Measurements from ENCODE around the gene HYAL3. TPM values are rescaled to one million over a fixed set of nuclear protein-coding genes. Genes with fewer than 3 reads are reported as not detected.

Gene HYAL3
- total and polyA plus RNA-seq, 2 experiments from 2014 or later: 2.4 to 7.1 TPM

DNA sequence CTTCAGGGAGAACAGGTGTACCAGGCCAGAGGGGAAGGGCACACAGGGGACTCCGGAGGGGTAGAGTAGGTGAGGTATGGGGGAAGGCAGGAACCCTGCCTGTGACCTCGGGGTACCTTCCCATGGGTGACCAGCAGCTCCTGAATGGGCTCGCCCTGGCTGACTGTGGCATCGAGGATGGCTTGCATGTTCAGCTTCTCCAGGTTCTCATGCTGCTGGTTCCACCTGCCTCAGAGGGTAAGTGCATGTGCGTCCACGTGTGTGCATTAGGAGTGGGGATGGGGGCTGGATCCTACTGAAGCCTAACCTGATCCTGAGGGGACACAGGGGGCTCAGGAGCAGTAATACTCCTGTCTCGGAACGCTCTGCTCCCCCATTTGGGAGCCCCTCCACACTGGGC, 45.8 kb upstream of the HYAL3 start:
- Mint-ChIP-seq H3K4me3 (no peak overlapping the region), H3K27me3 (ENCODE audit: insufficient read depth, low read depth, poor library complexity) (peaks cover 52% of the 10 kb centered on the region), H3K4me1 (peaks cover 8% of the 10 kb centered on the region), H3K27ac (no peak overlapping the region), H3K36me3 (ENCODE audit: low read depth) (peaks cover 7% of the 10 kb centered on the region; the same call in 1 of the 3 replicates), H3K9me3 (no peaks in the 10 kb centered on the region)
- Histone ChIP-seq H3K79me2 (replicated peaks; ENCODE audit: insufficient read depth) (no peaks in the 10 kb centered on the region), H3K4me2 (peak overlapping the region; percentile 90), H3K4me1 (ENCODE audit: insufficient read depth) (peaks cover 5% of the 10 kb centered on the region; the same call in 1 of the 2 replicates), H3K9me2 (ENCODE audit: insufficient read depth) (no peaks in the 10 kb centered on the region), H3K4me3 (peak overlapping the region; percentile 71), H4K20me1 (replicated peaks; ENCODE audit: insufficient read depth) (no peaks in the 10 kb centered on the region), H3K27ac (ENCODE audit: low read depth) (no peak overlapping the region), H3K36me3 (ENCODE audit: insufficient read depth) (no peaks in the 10 kb centered on the region), H2AFZ (peak overlapping the region; percentile 98), H3F3A (replicated peaks; ENCODE audit: low read depth) (0 out of 2 replicates have a peak, but pooled peaks cover 15% of the 10 kb centered on the region), H3K27me3 (ENCODE audit: insufficient read depth) (peaks cover 58% of the 10 kb centered on the region)
- no peak for ATAC-seq
- no peak for DNase-seq (ENCODE audit: low spot score)
- TF ChIP-seq STAT1 (IDR thresholded peaks at IDR 0.05; ENCODE audit: unreplicated experiment): no peak
- TF ChIP-seq EZH2 (IDR thresholded peaks at IDR 0.05; ENCODE audit: low read depth, unreplicated experiment): no peak
- TF ChIP-seq NANOG (IDR thresholded peaks at IDR 0.05; ENCODE audit: borderline replicate concordance): no peak
- TF ChIP-seq CTCF (conservative IDR thresholded peaks at IDR 0.05; ENCODE audit: low read depth in 2 of 2): no peak
- no peak for TF ChIP-seq EZH2phosphoT487 (IDR thresholded peaks at IDR 0.05; ENCODE audit: unreplicated experiment)
- TF ChIP-seq ZNF114 (CRISPR knock-in tag; IDR thresholded peaks at IDR 0.05): no peak
- TF ChIP-seq REST (IDR thresholded peaks at IDR 0.05; ENCODE audit: unreplicated experiment): no peak
- no peak for TF ChIP-seq JUNB (IDR thresholded peaks at IDR 0.05; ENCODE audit: unreplicated experiment)

DNA sequence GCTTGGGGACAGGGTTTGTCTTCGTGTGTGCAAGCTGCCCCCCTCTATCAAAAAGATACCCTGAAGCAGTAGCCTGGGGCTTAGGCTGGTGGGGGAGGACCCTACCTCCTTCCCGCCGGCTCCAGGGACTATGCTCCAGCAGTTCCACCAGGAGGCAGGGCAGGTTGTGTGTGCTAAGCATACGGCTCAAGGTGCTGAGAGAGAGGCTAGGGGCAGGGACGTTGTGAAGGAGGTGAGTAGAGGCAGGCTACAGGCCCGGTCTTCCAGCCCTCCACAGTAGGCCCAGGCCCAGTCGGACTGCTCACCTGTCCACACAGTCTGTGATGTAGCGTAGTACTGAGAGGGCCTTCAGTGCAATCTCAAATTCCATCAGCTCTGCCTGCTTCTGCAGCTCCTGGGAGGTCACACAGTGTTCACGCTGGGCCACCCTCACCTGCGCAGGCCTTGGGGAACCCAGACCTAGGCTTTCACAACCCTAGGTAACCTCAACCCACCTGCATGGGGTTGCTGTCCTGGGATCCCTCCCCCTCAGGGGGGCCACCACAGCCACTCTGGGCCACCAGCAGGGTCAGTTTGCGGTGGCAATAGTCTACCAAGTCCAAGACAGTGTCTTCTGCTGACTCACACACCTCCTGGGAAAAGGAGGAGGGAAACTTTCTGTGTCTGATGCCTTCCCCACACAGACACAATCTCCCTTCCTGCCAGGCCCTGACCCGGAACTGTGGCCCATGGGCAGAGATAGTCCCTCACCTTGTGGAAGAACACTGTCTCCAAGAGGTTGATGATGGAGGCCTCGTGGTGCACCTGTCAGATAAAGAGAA, 43.8 kb upstream of the HYAL3 start:
- H3K27me3 Mint-ChIP-seq (ENCODE audit: insufficient read depth, low read depth, poor library complexity): peaks cover 72% of the 10 kb centered on the region
- H3K36me3 Mint-ChIP-seq (ENCODE audit: low read depth): no peaks in the 10 kb centered on the region; the same call in 2 of the 3 replicates
- DNase-seq (ENCODE audit: low spot score): peak; percentile 80

More for the DNA sequence above, 43.8 kb upstream of the HYAL3 start:
- ATAC-seq: peak; percentile 36
- Histone ChIP-seq H3K79me2 (replicated peaks; ENCODE audit: insufficient read depth) (no peaks in the 10 kb centered on the region), H3K27ac (ENCODE audit: low read depth) (no peak overlapping the region), H3K4me1 (ENCODE audit: insufficient read depth) (peaks cover 12% of the 10 kb centered on the region), H4K20me1 (replicated peaks; ENCODE audit: insufficient read depth) (no peaks in the 10 kb centered on the region), H3K4me2 (no peak overlapping the region), H3K27me3 (ENCODE audit: insufficient read depth) (peaks cover 78% of the 10 kb centered on the region), H3K4me3 (no peak overlapping the region), H3F3A (replicated peaks; ENCODE audit: low read depth) (peaks cover 29% of the 10 kb centered on the region; the same call in 1 of the 2 replicates), H3K9me2 (ENCODE audit: insufficient read depth) (no peaks in the 10 kb centered on the region), H2AFZ (no peak overlapping the region), H3K36me3 (ENCODE audit: insufficient read depth) (no peaks in the 10 kb centered on the region)
- Mint-ChIP-seq H3K4me3 (no peak overlapping the region), H3K4me1 (peaks cover 22% of the 10 kb centered on the region), H3K27ac (no peak overlapping the region), H3K9me3 (peaks cover 3% of the 10 kb centered on the region; the same call in 1 of the 3 replicates)
- TF ChIP-seq REST (IDR thresholded peaks at IDR 0.05; ENCODE audit: unreplicated experiment) (no peak), CTCF (conservative IDR thresholded peaks at IDR 0.05; ENCODE audit: low read depth in 2 of 2) (peak; percentile 42 to 69)
- TF ChIP-seq, protein P1, sequence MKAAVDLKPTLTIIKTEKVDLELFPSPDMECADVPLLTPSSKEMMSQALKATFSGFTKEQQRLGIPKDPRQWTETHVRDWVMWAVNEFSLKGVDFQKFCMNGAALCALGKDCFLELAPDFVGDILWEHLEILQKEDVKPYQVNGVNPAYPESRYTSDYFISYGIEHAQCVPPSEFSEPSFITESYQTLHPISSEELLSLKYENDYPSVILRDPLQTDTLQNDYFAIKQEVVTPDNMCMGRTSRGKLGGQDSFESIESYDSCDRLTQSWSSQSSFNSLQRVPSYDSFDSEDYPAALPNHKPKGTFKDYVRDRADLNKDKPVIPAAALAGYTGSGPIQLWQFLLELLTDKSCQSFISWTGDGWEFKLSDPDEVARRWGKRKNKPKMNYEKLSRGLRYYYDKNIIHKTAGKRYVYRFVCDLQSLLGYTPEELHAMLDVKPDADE (IDR thresholded peaks at IDR 0.05): no peak

Measured in GM23338 (cell line).